HCT116 (cell line): Measurements from ENCODE around the gene KDSR. TPM values are rescaled to one million over a fixed set of nuclear protein-coding genes. Genes with fewer than 3 reads are reported as not detected.

Experiments
- ATAC-seq: fragments of 200-7000 bp; cut with Tn5 transposase; 2 replicates; pipeline ENCODE4 v1.9.1; 2020; ENCODE audit warnings: mild to moderate bottlenecking, moderate library complexity
- BruUV-seq: library from RNA; stranded (reverse); fragments of 400-500 nt; replicated peaks from 2 replicates; lab custom pipeline; 2021; lab: Mats Ljungman, UMichigan
- CTCF ChIA-PET: fragments of 300-600 bp; sonication (Branson Sonifier 250); formaldehyde crosslinking; loops from one replicate; lab custom pipeline; 2021; ENCODE audit warnings: antibody characterized with exemption; lab: Charles Lee
- POLR2A ChIA-PET: fragments of 300-600, 350-600 bp; sonication (Branson Sonifier 250); formaldehyde crosslinking; loops from one replicate; lab custom pipeline; 2021; ENCODE audit warnings: antibody characterized with exemption; lab: Charles Lee
- RAD21 ChIA-PET, 2 experiments: fragments of 300-600 bp; sonication (Branson Sonifier 250); formaldehyde crosslinking; loops; one replicate each; lab custom pipeline; 2023; ENCODE audit warnings: low total read pairs in 2 of 2; ENCODE audit not compliant: uncharacterized antibody in 2 of 2, unreplicated experiment in 2 of 2, low non-redundant PET in 1 of 2; lab: Charles Lee
- DNase-seq: peaks from one replicate; pipeline ENCODE4 v3.0.0-alpha.2; 2010; ENCODE audit warnings: low read depth, low spot score
- H2AFZ ChIP-seq: fragments of 200-600 bp; shearing (Covaris generic), sonication (generic); 2 replicates; pipeline ENCODE4 v1.6.1; 2017; ENCODE audit warnings: low read depth, mixed run types, mixed read lengths, antibody characterized with exemption, low read length; ENCODE audit not compliant: poor library complexity, severe bottlenecking
- H3K27ac ChIP-seq: 2 replicates; pipeline ENCODE4 v1.5.1; 2012; ENCODE audit warnings: low read depth, low read length
- H3K27me3 ChIP-seq: fragments of 200-600 bp; sonication (generic); 2 replicates; pipeline ENCODE4 v1.6.1; 2016; ENCODE audit warnings: mixed run types, low read length, mixed read lengths; ENCODE audit not compliant: insufficient read depth
- H3K36me3 ChIP-seq, 2 experiments: fragments of 200-500 bp in 1 of 2; fragments of 200-600 bp in 1 of 2; sonication (Bioruptor generic) in 1 of 2; sonication (generic) in 1 of 2; 2 replicates each; pipeline versions ENCODE4 v1.5.1 to v1.6.1; 2014 to 2016; ENCODE audit warnings: low read length in 2 of 2, inconsistent platforms in 1 of 2, mixed read lengths in 1 of 2, mixed run types in 1 of 2; ENCODE audit not compliant: insufficient read depth in 2 of 2, control insufficient read depth in 1 of 2
- H3K4me1 ChIP-seq, 2 experiments: fragments of 200-600 bp in 1 of 2; sonication (generic) in 1 of 2; 2 replicates each; pipeline versions ENCODE4 v1.5.1 to v1.6.1; 2012 to 2017; ENCODE audit warnings: low read length in 2 of 2, inconsistent platforms in 1 of 2, mild to moderate bottlenecking in 1 of 2, mixed read lengths in 1 of 2, mixed run types in 1 of 2, moderate library complexity in 1 of 2; ENCODE audit not compliant: insufficient read depth in 2 of 2, control insufficient read depth in 1 of 2
- H3K4me2 ChIP-seq: fragments of 200-600 bp; sonication (generic); 2 replicates; pipeline ENCODE4 v1.6.1; 2017; ENCODE audit warnings: mixed run types, low read length, mixed read lengths
- H3K4me3 ChIP-seq, 2 experiments: fragments of 200-600 bp in 1 of 2; sonication (generic) in 1 of 2; replicated peaks in 1 of 2; 2 replicates each; pipeline ENCODE4 v1.5.1; 2011 to 2016; ENCODE audit warnings: low read length in 2 of 2, control low read depth in 1 of 2, low read depth in 1 of 2, mild to moderate bottlenecking in 1 of 2, mixed read lengths in 1 of 2, mixed run types in 1 of 2
- H3K79me2 ChIP-seq: fragments of 200-600 bp; sonication (generic); 2 replicates; pipeline ENCODE4 v1.6.1; 2017; ENCODE audit warnings: mild to moderate bottlenecking, mixed run types, low read length, moderate library complexity, mixed read lengths; ENCODE audit not compliant: insufficient read depth
- H3K9ac ChIP-seq: fragments of 200-600 bp; sonication (generic); 2 replicates; pipeline ENCODE4 v1.6.1; 2016; ENCODE audit warnings: low read length, mixed read lengths
- H3K9me2 ChIP-seq: fragments of 200-600 bp; sonication (generic), shearing (Covaris generic); 2 replicates; pipeline ENCODE4 v1.6.1; 2017; ENCODE audit warnings: mixed run types, mild to moderate bottlenecking, moderate library complexity; ENCODE audit not compliant: insufficient read depth
- H3K9me3 ChIP-seq, 2 experiments: fragments of 200-500 bp in 1 of 2; fragments of 200-600 bp in 1 of 2; sonication (Bioruptor generic) in 1 of 2; sonication (generic) in 1 of 2; 2 replicates each; pipeline ENCODE4 v1.6.1; 2014 to 2017; ENCODE audit warnings: low read length in 2 of 2, mixed read lengths in 2 of 2, inconsistent platforms in 1 of 2, low read depth in 1 of 2, mild to moderate bottlenecking in 1 of 2, mixed run types in 1 of 2, moderate library complexity in 1 of 2; ENCODE audit not compliant: control insufficient read depth in 1 of 2, insufficient read depth in 1 of 2
- H4K20me1 ChIP-seq: fragments of 200-600 bp; sonication (generic), shearing (Covaris generic); 2 replicates; pipeline ENCODE4 v1.6.1; 2017; ENCODE audit warnings: mixed run types, mild to moderate bottlenecking, moderate library complexity; ENCODE audit not compliant: insufficient read depth
- ATF3 ChIP-seq: IDR thresholded peaks from 2 replicates; pipeline ENCODE4 v1.6.1; 2012
- CBX3 ChIP-seq: IDR thresholded peaks from 2 replicates; pipeline ENCODE4 v1.6.1; 2012; ENCODE audit warnings: low read depth
- CEBPB ChIP-seq: IDR thresholded peaks from 2 replicates; pipeline ENCODE4 v1.6.1; 2012; ENCODE audit warnings: low read depth
- CTCF ChIP-seq, 3 experiments: fragments of 200-600 bp in 1 of 3; sonication (generic) in 1 of 3; IDR thresholded peaks in 2 of 3; conservative IDR thresholded peaks in 1 of 3; 2 replicates each; pipeline ENCODE4 v1.5.1; 2012 to 2017; ENCODE audit warnings: low read depth in 2 of 3, low read length in 2 of 3, antibody characterized with exemption in 1 of 3, borderline replicate concordance in 1 of 3, control low read depth in 1 of 3, mild to moderate bottlenecking in 1 of 3, mixed read lengths in 1 of 3, mixed run types in 1 of 3, moderate library complexity in 1 of 3; ENCODE audit not compliant: insufficient read depth in 1 of 3
- EGR1 ChIP-seq: IDR thresholded peaks from 2 replicates; pipeline ENCODE4 v1.6.1; 2012; ENCODE audit warnings: low read depth
- EZH2 ChIP-seq: fragments of 200-600 bp; sonication (generic); IDR thresholded peaks from 2 replicates; pipeline ENCODE4 v1.6.1; 2017; ENCODE audit warnings: antibody characterized with exemption, mixed run types
- FOSL1 ChIP-seq: IDR thresholded peaks from 2 replicates; pipeline ENCODE4 v1.6.1; 2012; ENCODE audit warnings: low read depth
- POLR2A ChIP-seq: IDR thresholded peaks from 2 replicates; pipeline ENCODE4 v1.7.0; 2011; ENCODE audit warnings: borderline replicate concordance; ENCODE audit not compliant: insufficient read depth, insufficient read length; ENCODE audit errors: extremely low read depth
- RAD21 ChIP-seq: IDR thresholded peaks from 2 replicates; pipeline ENCODE4 v1.6.1; 2012; ENCODE audit warnings: low read depth, mild to moderate bottlenecking
- REST ChIP-seq: IDR thresholded peaks from 2 replicates; pipeline ENCODE4 v1.6.1; 2012; ENCODE audit warnings: low read depth
- SIN3A ChIP-seq: IDR thresholded peaks from 2 replicates; pipeline ENCODE4 v1.6.1; 2012; ENCODE audit warnings: low read depth
- SP1 ChIP-seq: IDR thresholded peaks from 2 replicates; pipeline ENCODE4 v1.6.1; 2012; ENCODE audit warnings: low read depth
- SRF ChIP-seq: IDR thresholded peaks from 2 replicates; pipeline ENCODE4 v1.6.1; 2012; ENCODE audit warnings: low read depth
- YY1 ChIP-seq: IDR thresholded peaks from 2 replicates; pipeline ENCODE4 v1.6.1; 2011; ENCODE audit warnings: low read length, low read depth, moderate library complexity, mild to moderate bottlenecking; ENCODE audit not compliant: insufficient replicate concordance; ENCODE audit errors: extremely low read depth
- ZFX ChIP-seq: fragments of 450-650 bp; IDR thresholded peaks from 2 replicates; pipeline ENCODE4 v1.6.1; 2017
- ZNF274 ChIP-seq: fragments of 200-500 bp; sonication (Bioruptor generic); IDR thresholded peaks from 2 replicates; pipeline ENCODE4 v1.6.1; 2014; ENCODE audit warnings: mild to moderate bottlenecking, low read depth, low read length, inconsistent platforms
- intact Hi-C: fragments of 100-400 bp; cut with micrococcal nuclease; formaldehyde crosslinking; loops from 2 replicates; pipeline ENCODE4 v1.10.0; 2022
- total RNA-seq: library from RNA; stranded (reverse); gene quantifications from one replicate; pipeline ENCODE4 v1.2.1, GENCODE V29; 2021; ENCODE audit not compliant: unreplicated experiment
- TF ChIP-seq, protein P1 (sequence below): IDR thresholded peaks from 2 replicates; pipeline ENCODE4 v1.6.1; 2012
- TF ChIP-seq, protein P2 (sequence below): IDR thresholded peaks from 2 replicates; pipeline ENCODE4 v1.6.1; 2011; ENCODE audit warnings: mild to moderate bottlenecking, low read length, moderate library complexity; ENCODE audit not compliant: insufficient replicate concordance; ENCODE audit errors: extremely low read depth

KDSR gene
- total RNA-seq, 1 experiment from 2014 or later, result 68.6 TPM

DNA sequence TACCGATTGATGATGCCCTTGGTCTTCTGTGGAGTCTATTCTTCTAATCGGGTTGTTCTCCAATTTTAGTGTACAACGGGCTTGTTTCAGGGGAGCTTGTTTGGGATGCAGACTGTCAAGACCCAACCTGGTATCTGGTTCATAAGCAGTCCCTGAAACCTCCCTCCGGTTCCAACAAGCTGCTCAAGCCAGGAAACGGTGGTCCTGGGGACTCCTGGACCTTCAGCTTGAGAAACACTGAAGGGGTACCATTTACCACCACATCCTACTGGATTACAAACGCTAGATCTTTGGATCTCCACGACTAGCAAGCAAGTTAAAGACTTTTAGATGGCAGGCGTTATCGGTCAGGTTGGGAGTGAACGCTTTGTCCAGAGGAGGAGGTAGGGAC, 49.5 kb downstream of the KDSR start:
- POLR2A ChIA-PET, result no interaction called here
- no peaks in the 10 kb centered on the region for H4K20me1 ChIP-seq
- H3K27me3 ChIP-seq, result 0 out of 2 replicates have a peak, but pooled peaks cover 9% of the 10 kb centered on the region
- no peaks in the 10 kb centered on the region for H3K9me2 ChIP-seq
- RAD21 ChIA-PET, result no interaction called here
- no peaks in the 10 kb centered on the region for H3K36me3 ChIP-seq
- DNase-seq (no peak), ATAC-seq (no peak)
- intact Hi-C loops, result no loop called here
- no peaks in the 10 kb centered on the region for H3K9me3 ChIP-seq
- no peak overlapping the region for H3K9ac ChIP-seq
- CTCF ChIA-PET, result no interaction called here
- no TSS peak for BruUV-seq
- no peak overlapping the region for H2AFZ ChIP-seq
- TF ChIP-seq CTCF (IDR thresholded peaks at IDR 0.05 in 2 of 3, conservative IDR thresholded peaks at IDR 0.05 in 1 of 3; ENCODE audit: borderline replicate concordance in 1 of 3, insufficient read depth in 1 of 3, low read depth in 2 of 3, low read length in 2 of 3) (no peak), EZH2 (no peak), SP1 (no peak), YY1 (no peak), CBX3 (no peak), ATF3 (no peak), POLR2A (no peak), ZNF274 (no peak), CEBPB (no peak), EGR1 (no peak), REST (no peak), FOSL1 (no peak), SIN3A (no peak), SRF (no peak), ZFX (no peak), RAD21 (no peak)
- TF ChIP-seq, protein P1, sequence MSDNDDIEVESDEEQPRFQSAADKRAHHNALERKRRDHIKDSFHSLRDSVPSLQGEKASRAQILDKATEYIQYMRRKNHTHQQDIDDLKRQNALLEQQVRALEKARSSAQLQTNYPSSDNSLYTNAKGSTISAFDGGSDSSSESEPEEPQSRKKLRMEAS, result no peak
- TF ChIP-seq, protein P2, sequence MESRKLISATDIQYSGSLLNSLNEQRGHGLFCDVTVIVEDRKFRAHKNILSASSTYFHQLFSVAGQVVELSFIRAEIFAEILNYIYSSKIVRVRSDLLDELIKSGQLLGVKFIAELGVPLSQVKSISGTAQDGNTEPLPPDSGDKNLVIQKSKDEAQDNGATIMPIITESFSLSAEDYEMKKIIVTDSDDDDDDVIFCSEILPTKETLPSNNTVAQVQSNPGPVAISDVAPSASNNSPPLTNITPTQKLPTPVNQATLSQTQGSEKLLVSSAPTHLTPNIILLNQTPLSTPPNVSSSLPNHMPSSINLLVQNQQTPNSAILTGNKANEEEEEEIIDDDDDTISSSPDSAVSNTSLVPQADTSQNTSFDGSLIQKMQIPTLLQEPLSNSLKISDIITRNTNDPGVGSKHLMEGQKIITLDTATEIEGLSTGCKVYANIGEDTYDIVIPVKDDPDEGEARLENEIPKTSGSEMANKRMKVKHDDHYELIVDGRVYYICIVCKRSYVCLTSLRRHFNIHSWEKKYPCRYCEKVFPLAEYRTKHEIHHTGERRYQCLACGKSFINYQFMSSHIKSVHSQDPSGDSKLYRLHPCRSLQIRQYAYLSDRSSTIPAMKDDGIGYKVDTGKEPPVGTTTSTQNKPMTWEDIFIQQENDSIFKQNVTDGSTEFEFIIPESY, result no peak
- H3K4me2 ChIP-seq, result no peak overlapping the region
- no peaks in the 10 kb centered on the region for H3K79me2 ChIP-seq
- no peak overlapping the region for H3K4me3 ChIP-seq
- H3K27ac ChIP-seq, result no peak overlapping the region
- peaks cover under 1 to 19% of the 10 kb centered on the region in 2 experiments; a peak in 2 of 4 replicates for H3K4me1 ChIP-seq
